Stimulated activated CD8-positive, alpha-beta memory T cell treated with anti-CD3 and anti-CD28 coated beads, Interleukin-7, amount 100 ng/mL, for 4 hours (primary cell): ENCODE results near the gene CPLANE1.
"Not testable (repeated sequence)": the region's sequence is repeated elsewhere in the genome, so short reads cannot be mapped to it uniquely, and the experiment has no call there.

Source experiments
- DNase-seq, 2 donors: peaks; one replicate each; pipeline ENCODE4 v3.0.0-alpha.2; 2020; ENCODE audit warnings: low read depth in 2 of 2

CPLANE1 gene

GRCh38 chr5:37208883-37209797 is 40.0 kb downstream of the CPLANE1 start:
- no peak for DNase-seq

- DNase-seq = no peak
Observed at GRCh38 chr5:37207802-37208201, 41.4 kb downstream of the CPLANE1 start.

- no peak for DNase-seq
Observed at GRCh38 chr5:37206736-37207135, 42.4 kb downstream of the CPLANE1 start.

GRCh38 chr5:37198842-37199241 is 50.3 kb downstream of the CPLANE1 start:
- DNase-seq = no peak

GRCh38 chr5:37198061-37198460 is 51.1 kb downstream of the CPLANE1 start:
- DNase-seq = no peak

- DNase-seq = no peak
Observed at GRCh38 chr5:37197340-37198050, 51.7 kb downstream of the CPLANE1 start.

GRCh38 chr5:37190592-37190991 is 58.6 kb downstream of the CPLANE1 start:
- no peak for DNase-seq

- no peak for DNase-seq
Observed at GRCh38 chr5:37189355-37189754, 59.8 kb downstream of the CPLANE1 start.

GRCh38 chr5:37187465-37187977 is 61.7 kb downstream of the CPLANE1 start:
- DNase-seq = no peak

- no peak for DNase-seq
Observed at GRCh38 chr5:37184748-37185364, 64.3 kb downstream of the CPLANE1 start.

- no peak for DNase-seq
Observed at GRCh38 chr5:37182667-37183066, 66.5 kb downstream of the CPLANE1 start.

- no peak for DNase-seq
Observed at GRCh38 chr5:37174928-37175327, 74.2 kb downstream of the CPLANE1 start.

- DNase-seq = no peak
Observed at GRCh38 chr5:37172957-37173356, 76.2 kb downstream of the CPLANE1 start.

GRCh38 chr5:37170856-37171255 is 78.3 kb downstream of the CPLANE1 start:
- no peak for DNase-seq

GRCh38 chr5:37166197-37166596 is 83.0 kb downstream of the CPLANE1 start:
- DNase-seq = no peak

- DNase-seq = no peak
Observed at GRCh38 chr5:37165761-37166160, 83.4 kb downstream of the CPLANE1 start.

- no peak for DNase-seq
Observed at GRCh38 chr5:37153661-37154060, 95.5 kb downstream of the CPLANE1 start.

- DNase-seq = no peak
Observed at GRCh38 chr5:37146896-37147295, 102.3 kb downstream of the CPLANE1 start.

- DNase-seq = no peak
Observed at GRCh38 chr5:37136694-37137093, 112.5 kb downstream of the CPLANE1 start.

GRCh38 chr5:37135312-37135711 is 113.9 kb downstream of the CPLANE1 start:
- not testable (repeated sequence) for DNase-seq

GRCh38 chr5:37133939-37134338 is 115.2 kb downstream of the CPLANE1 start:
- DNase-seq = no peak

GRCh38 chr5:37132646-37133045 is 116.5 kb downstream of the CPLANE1 start:
- DNase-seq = no peak
